NCI-H1417 treated with DMSO at 0.1 percent for 48 hours (cell line): Measurements from ENCODE around the gene HAAO.
"Not testable (repeated sequence)": the region's sequence is repeated elsewhere in the genome, so short reads cannot be mapped to it uniquely, and the experiment has no call there.

ENCODE experiments used
- DNase-seq: peaks from one replicate; lab custom pipeline; 2025; lab: John Stamatoyannopoulos, UW

Gene HAAO

GRCh38 chr2:42747422-42747821, 45.0 kb downstream of the HAAO start:
- DNase-seq = no peak

- no peak for DNase-seq
Observed at GRCh38 chr2:42744545-42745082, 47.8 kb downstream of the HAAO start.

DNA sequence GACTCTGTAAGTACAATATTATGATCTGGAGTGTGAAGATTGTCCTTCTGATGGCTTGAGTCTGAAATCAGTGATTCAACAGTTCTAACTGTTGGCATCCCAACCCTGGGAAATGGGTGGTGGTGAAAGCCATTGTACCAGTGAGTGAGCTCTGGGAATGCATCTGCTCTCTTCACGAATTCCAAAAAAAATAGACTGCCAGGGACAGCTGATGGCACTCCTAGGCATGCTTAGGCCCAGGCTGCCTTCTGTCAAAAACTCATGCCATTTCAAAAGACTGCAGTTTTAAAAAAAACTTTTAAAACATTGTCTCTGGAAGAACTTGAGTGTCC, 48.8 kb downstream of the HAAO start:
- DNase-seq = no peak

DNA sequence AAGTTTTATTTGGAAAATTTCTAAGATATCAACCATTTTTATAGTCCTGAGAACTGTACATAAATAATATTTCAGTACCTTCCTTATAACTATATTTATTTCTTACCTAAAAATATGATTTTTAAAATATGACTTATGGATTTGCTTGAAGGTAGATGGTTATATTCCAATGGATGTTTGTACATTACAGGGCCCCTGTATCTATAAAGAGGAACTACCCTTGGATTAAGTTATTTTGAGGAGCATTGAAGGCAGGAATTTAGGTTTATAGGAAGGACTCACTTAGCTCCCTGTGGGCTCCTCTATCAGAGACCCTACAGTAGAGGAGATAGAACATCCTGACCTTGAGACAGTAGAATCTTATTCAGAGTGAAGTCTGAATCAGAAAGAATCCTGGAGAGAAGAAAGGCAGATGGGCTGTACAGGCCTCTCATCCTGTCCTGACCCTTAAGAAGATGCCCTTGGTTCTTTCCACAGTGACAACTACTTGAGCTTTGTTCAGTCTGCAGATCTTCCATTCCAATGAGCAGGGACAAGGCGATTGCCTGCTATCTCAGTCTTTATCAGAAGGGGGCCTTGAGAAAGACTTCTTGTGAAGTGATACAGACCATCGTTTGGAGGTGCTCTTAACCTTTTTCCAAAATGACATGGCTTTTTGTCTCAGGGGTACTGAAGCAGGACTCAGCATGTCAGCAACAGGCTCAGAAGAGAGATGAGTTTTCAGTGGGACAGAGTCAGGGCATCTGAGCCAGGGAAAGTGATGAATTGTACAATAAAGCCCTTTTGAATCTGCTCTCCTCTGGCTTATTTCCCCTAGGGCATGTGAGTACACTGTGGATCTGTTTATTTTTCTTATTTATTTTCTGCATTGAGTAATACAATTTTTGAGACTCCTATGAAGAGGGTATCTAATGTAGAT, 49.4 kb downstream of the HAAO start:
- no peak for DNase-seq

GRCh38 chr2:42741140-42741539, 51.2 kb downstream of the HAAO start:
- no peak for DNase-seq

GRCh38 chr2:42736598-42737322, 55.6 kb downstream of the HAAO start:
- DNase-seq = no peak

GRCh38 chr2:42733852-42734251, 58.5 kb downstream of the HAAO start:
- no peak for DNase-seq

- not testable (repeated sequence) for DNase-seq
Observed at GRCh38 chr2:42731316-42731715, 61.1 kb downstream of the HAAO start.

DNA sequence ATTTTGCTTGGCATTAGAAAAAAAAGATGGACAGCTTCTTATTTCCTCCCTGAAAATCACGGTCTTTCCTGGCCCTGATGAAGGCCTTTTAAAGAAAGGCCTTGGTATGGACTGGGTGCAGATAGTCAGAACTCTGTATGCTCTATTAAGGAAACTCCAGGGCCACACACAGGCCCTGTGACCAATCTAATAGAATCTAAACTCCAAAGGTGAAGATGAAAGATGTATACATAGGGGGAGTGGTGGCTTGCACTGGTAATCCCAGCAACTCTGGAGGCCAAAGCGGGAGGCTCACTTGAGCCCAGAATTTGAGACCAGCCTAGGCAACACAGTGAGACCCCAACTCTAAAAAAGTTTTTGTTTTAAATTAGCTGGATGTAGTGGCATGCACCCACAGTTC, 65.7 kb downstream of the HAAO start:
- no peak for DNase-seq

- DNase-seq = no peak
Observed at GRCh38 chr2:42725657-42726056, 66.7 kb downstream of the HAAO start.

DNA sequence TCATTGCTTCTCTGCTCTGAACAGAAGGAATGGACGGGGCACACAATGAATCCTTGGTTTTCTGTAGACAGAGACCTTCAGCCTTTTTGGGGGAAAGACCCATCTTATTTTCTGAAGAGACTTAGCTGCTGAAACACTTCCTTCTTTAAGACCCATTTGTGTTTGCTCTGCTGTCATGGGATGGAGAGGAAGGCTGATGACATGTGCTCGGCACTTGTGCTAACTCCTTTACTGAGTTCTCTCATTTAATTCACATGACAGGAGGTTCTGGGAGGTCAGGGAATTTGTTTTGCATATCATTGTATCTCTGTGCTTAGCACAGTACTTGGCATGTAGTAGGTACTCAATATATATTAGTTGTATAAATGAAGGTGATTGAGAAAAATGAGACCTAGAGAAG, 67.5 kb downstream of the HAAO start:
- no peak for DNase-seq

DNA sequence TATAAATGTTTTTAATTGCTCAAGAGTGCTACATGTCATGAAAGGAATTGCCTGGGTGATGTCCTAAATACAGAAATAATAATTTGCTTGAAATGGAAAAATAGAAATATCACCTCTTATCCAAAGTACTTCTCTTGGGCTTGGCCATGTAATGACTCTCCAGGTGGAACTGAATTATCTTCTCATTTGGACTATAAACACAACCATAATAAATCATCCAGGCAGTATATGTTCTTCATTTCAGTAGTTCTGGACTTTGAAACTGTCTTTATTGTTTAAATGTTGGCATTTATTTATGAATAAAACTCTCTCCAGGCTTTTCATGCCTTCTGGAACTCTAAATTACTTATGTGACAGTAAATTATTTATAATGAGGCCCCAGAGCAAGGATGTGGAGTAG, 68.9 kb downstream of the HAAO start:
- no peak for DNase-seq

DNA sequence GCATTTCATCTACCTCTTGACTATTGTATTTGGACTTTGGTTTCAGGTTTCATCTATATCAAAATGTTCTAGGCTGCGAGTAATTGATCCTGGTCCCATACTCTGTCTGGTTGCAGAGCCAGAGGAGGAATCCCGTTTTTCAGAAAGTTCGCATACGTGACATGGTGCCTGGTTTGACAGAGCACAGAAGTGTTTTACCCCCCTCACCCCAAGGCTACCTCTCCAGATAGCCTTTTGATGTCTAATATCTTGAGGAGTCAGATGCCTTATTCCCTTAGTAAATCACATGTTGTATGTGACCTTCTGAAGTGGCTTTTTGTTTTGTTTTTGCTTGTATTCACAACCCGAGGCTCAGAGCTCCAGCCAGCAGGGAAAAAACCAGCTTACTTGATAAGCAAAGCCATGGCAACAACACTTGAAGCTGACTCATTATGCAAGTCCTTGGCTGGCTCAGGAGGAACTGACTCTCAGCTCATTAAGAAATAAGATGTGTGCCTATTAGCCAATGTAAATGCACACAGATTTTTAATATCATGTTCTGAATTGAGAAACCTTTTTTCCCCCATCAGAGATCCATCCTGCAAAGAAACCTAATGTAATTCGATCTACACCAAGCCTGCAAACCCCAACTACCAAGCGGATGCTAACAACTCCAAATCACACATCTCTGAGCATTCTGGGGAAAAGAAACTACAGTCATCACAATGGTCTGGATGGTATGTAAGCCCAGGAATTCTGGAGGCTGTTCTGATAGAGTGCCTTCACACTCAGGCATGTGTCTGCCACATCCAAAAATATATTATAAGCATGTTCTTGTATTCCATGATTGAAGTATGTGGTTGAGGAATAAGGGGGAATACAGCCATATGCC, 69.8 kb downstream of the HAAO start:
- DNase-seq = no peak

- DNase-seq = no peak
Observed at GRCh38 chr2:42721898-42722297, 70.5 kb downstream of the HAAO start.
